Hematopoietic multipotent progenitor cell (in vitro differentiated cells): ENCODE measurements around the gene MDM1. TPM values are rescaled to one million over a fixed set of nuclear protein-coding genes. Genes with fewer than 3 reads are reported as not detected.

Source experiments
- DNase-seq, 3 donors: peaks; one replicate each; pipeline ENCODE4 v3.0.0-alpha.2; 2011 to 2015; ENCODE audit warnings: low read depth in 2 of 3, low spot score in 2 of 3
- total RNA-seq: library from RNA; depleted of rRNA; stranded (reverse); fragments of >200 nt; gene quantifications from one replicate; pipeline ENCODE4 v1.2.3, GENCODE V29; 2012

Gene MDM1, protein sequence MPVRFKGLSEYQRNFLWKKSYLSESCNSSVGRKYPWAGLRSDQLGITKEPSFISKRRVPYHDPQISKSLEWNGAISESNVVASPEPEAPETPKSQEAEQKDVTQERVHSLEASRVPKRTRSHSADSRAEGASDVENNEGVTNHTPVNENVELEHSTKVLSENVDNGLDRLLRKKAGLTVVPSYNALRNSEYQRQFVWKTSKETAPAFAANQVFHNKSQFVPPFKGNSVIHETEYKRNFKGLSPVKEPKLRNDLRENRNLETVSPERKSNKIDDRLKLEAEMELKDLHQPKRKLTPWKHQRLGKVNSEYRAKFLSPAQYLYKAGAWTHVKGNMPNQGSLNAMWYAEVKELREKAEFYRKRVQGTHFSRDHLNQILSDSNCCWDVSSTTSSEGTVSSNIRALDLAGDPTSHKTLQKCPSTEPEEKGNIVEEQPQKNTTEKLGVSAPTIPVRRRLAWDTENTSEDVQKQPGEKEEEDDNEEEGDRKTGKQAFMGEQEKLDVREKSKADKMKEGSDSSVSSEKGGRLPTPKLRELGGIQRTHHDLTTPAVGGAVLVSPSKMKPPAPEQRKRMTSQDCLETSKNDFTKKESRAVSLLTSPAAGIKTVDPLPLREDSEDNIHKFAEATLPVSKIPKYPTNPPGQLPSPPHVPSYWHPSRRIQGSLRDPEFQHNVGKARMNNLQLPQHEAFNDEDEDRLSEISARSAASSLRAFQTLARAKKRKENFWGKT
- total RNA-seq: 10.0 TPM

DNA sequence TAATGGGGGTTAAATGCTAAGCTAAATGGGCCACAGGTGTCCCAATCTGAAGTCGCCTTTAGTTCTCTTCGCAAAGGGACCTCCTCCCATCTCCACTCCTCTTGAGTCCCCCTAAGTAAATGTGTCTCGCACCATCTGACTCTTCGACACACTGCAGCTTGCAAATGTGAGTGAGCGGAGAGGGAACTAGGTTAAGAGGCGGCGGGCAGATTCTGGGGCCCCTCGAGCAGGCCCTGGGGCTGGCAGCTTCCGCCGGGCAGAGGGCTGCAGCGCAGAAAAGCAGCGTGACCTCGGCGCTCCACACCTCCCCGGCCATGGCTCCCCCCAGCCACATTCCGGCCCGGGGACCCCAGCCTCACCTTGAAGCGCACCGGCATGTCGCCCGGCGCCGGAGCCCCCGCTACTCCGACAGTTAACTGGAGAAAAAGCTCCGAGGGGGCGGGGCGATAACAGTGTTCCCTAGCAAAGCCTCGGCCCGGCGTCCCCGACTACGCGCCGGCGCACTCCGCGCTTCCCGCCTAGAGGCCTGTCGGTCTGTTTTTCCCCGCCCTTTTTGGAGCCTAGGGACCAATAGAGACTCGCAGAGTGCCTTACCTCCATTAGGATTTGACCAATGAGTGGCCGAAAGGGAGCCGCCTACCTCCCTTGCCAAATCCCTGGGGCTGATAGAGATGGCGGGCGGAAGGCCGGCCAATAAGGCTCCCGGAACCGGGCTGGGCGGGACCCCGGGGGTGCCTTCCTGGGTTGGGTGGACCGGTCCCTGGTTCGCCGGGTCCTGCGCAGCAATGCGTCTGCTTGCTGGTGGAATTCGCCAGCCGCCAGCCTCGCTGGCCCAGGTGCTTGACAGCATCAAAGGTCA, at the start of gene MDM1:
Gene MDM1 (minus strand): TSS at position 494 of the 859 bp plus-strand sequence. CDS start 117 bp downstream, at position 377.
- DNase-seq: peak; percentile 83 to 99 (median 98)

DNA sequence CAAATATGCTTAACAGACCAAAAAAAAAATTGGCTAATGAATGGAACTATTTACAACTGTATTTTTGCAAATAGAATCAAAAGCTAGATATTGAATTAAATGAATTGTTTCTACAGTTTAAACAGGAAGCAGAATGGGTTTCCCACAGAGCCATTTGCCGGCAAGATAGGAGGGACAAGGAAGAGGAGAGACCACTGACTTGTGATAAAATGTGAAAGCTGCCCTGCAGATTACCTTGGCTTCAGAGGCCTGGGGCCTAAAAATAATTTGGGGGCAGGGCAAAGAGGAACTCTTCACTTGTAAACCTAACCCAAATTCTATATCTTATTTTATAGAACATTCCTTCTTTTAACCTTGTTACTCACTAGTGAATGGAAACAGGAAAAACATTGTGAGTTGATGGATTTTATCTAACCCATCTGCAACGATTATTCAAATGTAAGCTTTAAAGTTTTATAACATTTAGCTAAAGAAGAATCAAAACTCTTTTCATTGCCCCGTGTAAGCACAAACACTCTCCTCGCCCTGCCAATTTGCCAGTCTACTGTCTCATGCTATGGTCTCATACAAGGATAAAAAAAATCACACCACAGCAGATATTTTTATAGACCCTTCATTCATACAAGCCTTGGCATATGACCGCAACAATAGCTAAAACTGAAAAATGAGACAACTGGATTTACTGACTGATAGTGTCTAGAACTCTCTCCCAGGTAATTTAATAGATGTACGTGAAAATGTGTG, 49.5 kb upstream of the MDM1 start:
- peak in 2 of 3 donors; percentile 71 to 90 for DNase-seq

DNA sequence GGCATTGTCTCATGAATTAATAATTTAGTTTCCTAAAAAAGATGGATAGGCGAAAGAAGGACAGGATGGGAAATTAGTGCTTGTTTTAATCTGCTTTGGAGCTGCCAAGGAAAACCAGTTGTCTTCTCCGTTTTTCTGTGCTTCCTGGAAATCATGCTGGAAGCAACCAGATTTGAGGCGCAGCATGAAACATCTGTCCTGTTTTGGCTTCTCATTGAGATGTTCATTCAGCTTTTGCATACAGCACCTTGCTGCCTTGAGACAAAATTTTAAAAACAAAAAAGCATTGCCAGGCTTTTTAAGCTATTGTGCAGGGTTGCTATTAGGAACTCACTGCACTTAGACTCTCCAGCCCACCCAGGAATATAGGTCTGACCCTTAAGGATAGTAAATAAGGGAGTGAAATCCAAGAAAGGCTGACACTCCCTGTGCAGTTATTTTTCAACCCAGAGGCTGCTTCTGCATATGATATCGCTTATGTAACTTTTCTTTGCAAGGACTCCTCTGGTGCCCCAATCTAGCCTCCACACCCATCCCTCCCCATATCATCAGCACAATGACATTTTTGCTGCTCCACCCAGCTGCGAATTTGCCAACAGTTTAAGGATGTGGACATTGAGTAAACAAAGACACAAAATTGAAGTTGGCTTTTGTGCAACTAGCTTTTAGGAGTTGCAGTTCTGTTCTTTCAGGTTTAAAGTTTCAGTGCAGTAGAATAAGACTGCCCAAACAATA, 46.9 kb upstream of the MDM1 start:
- peak in 1 of 3 donors; percentile 34 for DNase-seq

DNA sequence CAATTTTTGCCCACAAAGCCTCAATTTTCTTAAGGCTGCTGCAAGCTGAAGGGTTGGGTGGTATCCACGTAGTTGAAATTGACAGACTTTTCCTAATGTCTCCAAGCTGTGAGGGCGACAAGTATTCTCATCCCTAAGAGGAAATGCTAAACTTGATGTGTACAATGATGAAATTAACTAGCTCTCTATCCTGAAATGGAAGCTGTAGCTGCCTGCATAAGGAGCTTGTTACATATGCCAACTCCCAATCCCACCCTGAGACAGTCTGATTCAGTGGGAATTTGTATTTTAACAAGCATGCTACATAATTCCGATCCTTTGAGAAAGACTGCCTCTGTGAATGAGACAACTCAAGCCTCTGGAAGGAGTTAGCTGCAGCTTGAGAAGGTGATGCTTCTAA, 45.7 kb upstream of the MDM1 start:
- DNase-seq: no peak

DNA sequence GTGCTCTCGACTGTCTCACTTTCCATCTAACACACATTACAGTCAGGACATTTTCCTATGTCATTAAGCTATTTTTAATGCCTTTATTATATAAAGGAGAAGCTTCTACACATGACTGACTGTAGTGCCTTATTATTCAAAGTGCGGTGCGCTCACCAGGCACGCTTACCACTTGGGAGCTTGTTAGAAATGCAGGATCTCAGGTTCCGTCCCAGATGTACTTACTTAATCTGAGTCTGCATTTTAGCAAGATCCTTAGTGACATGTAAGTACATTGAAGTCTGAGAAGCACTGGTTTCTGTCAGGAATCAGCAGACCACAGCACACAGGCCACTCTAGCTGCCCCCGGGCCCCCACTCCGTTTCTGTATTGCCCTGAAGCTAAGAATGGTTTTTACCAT, 44.7 kb upstream of the MDM1 start:
- DNase-seq: no peak

DNA sequence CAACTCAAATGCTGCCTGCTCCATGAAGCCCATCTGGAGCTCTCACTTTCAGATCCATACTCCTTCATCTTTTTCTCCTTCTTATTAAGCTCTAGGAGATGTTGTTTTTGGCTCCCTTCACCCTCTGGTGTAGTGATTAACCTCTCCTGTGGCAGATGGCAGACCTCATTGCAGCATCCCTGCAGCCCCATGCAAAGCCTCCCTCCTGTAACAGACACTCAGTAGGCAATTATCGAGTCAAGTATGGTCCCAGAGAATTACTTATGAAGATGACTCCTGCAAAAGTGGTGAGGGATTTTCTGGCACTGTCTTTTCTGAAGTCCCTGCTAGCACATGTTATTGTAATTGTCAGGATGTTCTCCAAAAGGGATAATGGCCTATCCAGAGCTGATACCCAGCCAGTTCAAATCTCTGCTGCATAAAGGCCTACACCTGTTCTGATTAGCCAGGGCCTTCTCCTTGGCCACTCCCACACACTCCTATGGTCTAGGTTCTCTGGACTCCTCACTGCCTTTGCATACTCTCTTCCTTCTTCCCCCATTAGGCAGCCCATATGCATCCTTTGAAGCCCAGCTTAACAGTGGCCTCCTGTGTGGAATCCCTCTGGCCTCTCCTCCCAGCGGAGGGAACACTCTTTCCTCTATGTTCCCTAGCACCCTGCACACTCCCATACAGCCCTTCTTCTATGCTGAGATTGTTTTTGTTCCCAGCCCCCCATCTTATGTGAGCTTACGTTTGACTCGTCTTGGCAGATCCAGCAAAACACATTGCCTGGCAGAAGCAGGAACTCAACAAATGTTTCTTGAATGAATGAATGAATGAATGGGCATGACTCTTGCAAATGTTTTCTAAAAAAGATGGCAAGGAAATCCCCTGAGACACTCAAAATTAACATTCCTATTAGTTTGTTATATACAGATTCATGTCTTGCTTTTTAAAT, 43.9 kb upstream of the MDM1 start:
- no peak for DNase-seq

DNA sequence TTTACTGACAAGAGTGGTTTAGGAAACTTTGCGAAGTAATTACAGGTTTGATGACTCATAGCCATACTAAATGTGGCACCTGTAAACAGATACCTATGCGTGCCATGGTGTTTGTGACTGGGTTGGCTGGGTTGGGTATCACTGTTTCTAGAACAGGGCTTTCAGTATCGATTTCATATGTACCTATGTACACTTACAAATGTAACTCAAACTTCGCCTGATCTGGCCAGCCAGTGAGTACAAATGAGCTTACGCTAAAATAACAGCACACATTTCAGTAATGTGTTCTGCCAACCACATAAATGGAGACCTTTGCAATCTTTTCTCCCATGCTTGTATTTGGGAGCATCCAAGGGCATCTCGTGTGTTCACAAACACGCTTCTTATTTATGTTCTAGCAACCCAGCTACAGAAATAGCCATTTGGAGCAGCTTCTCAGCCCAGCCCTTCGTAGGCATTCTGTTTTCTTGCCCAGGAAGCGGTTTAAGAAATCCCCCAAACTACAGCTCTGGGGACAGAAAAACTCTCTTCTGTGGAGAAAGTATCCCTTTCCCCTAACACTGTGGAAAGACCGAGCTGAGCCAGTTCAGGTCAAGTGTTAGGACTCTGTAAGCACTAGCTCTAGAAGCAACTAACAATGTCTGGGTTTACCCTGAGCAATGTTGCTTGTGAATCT, 42.3 kb upstream of the MDM1 start:
- DNase-seq: no peak

DNA sequence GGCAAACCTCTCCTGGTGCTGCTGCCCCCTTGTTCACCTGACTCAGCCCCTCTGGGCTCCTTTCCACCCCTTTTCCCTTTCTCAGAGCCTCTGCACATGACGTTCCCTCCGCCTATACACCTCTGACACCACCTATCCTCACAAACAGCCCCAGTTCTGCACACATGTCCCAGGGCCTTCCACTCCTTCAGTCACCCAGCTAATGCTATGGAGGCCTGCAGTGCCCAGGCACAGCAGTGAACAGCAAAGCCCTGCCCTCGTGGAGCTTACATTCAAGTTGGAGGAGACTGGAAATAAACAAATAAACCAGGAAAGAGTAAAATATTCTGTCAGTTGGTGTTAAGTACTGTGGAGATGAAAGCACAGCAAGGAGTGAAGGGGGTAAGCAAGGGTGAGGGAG, 38.5 kb upstream of the MDM1 start:
- DNase-seq: no peak

DNA sequence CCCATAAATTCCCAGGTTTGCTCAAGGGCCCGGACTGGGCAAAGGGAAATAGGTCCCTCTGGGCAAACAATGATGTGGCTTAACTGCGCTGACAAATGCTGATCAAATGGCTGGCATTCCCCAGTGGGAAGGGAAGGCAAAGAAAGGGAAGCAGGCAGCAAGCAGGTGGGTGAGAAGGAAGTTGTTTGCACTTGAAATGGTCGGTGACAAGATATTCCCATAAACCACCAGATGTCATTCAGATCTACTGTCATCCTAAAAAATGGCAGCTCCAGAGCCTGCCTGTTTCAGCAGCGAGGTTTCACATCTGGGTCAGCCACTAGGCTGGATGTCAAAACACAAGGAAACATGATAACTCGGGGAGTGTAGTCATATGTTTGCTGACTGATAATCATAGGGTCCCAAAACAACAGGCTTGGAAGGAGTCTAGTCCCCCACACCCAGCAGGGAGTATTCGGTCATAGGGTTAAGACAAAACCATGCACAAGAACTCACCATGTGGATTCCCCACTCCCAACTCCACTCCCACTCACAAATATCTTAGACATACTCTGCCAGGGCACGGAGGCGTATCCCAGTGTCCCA, 37.9 kb upstream of the MDM1 start:
- DNase-seq: no peak

DNA sequence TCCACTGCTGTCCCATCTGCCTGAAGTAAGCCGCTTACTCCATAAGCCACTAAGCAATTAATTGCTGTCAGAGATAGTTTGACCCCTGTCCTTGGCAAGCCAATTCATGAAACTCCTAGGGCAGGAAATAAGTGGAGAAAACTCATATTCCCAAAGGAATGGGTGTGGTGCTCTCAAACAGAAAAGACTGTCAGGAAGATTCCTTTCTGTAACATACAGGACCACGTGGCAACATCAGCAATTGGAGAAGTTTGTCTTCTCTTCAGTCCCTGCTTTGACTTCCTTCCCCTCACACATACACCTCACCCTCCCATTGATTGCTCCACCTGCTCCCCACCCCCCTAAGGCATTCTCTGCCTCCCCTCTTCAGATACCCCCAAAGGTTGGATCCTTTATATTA, 36.2 kb upstream of the MDM1 start:
- peak in 1 of 3 donors; percentile 31 for DNase-seq

DNA sequence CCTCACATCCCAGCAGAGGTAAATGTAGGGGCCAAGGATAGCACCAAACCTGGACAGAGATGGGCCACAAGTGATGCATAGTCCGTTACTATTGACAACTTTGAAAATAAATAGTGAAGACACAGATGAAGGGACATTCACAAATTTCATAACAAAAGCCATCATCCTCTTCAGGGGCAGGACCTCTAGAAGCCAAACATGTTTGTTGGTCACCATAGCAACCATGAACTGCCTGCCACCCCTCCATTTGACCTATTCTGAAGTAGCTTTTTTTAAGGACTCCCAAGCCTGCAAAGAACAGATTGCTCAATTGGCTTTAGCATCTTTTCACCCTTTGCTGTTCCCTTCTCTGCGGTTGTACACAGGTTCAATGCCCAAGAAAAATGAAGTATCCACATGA, 35.7 kb upstream of the MDM1 start:
- peak in 2 of 3 donors; percentile 77 to 82 for DNase-seq

DNA sequence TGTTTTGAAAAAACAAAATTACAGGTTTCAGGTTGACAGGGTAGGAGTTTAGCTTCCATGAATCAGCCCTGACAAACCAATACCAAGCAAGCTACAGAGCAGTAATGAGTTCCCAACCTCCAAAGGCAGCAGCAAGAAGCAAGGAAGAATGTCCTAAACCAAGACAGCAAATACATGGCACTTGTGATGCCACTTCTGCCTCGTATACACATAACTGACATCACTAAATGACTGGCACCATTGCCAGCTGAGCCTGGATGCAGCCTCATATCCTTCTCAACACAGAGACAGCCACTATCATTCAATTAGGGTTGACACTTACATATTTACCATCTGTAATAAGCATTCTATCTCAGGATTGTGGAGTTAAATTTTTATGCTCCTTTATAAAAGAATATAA, 35.0 kb upstream of the MDM1 start:
- DNase-seq: no peak

DNA sequence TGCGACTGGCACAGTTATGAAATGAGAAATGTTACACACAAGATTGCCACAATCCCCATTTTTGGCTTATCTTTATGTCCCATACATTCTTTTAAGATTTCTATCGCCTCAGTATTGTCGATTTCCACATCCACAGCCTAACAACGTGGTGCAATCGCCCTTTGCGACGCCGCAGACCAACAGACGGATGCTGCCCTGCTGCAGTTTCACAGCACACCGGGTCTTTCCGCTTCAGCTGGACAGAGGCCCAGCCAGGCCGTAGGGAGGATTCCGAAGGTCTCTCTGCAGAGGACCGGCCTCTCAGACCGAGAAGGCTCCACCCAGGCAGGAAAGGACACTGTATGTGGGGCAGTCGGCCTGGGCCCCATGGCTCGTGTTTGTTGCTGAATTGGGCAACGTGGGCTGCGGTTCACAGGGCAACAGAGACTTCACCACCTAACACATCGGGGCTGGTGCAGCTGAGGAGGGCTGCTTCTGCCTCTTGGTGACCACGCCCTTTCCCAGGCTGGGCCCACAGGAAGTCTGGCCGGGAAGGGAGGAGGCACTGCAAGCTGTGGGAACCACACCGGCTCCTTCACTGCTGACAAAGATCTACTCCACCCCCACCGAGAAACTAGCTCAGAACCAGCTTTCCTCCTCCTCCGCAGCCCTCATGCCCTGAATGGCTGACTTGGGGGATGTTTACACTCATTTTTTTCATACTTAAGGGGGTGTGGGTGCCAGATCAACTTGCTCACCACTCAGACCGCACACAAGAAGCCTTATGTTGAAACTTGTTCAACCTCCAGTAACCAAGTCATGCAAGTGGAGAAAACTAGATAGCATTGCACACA, 32.9 kb upstream of the MDM1 start:
- DNase-seq: peak; percentile 52 to 99 (median 98)

DNA sequence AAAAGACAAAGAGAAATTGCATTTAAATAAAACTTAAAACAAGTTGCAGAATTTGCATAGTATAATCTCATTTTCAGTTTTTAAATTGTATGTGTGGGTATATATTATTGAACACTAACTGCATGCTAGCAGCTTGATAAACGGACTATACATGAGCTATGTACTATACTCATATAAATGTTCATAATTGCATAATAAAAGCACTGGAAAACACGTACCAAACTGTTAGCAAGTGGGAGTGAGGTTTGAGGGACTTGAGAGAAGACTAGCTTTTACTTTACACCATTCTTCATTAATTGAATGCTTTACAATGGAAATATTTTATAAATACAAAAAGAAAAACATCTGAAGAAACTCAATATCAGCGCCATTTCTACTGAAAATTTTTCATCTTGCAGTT, 32.2 kb upstream of the MDM1 start:
- no peak for DNase-seq

DNA sequence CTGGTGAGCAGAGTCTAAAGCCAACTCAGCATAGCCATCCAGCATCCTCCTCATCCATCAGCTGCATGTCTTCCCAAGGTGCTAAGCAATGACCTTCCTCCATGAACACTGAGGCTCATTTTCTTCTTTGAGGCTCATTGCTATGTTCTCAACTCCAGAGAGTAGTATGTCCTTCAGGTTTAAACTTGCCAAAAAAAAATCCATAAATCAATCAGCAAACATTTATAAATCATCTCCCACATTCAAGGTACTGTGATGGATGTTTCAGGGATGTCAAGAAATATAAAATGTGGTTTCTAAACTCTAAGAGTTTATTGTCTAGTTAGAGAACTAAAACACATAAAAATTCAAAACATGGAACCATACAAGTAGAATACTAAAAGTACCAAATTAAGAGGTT, 29.8 kb upstream of the MDM1 start:
- DNase-seq: no peak

DNA sequence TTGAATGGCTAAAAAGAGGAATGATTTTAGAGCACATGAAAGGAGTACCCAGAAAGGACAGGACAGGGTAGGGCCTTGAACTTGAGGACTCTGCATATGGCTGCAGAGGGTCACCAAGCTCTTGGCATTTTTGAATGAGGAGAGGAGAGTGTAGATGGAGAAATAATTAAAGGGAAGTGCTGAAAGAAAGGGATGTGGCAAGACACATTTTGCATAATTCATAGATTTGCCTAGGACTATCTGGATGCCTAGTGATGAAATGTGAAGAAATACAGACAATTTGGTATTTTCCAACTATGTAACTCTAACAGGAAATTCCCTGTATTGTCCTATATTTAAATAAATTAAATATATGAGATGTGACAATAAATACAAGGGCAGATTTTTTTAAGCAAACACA, 27.5 kb upstream of the MDM1 start:
- DNase-seq: no peak
